K562 (cell line): ENCODE measurements around the gene KLK3. TPM values are rescaled to one million over a fixed set of nuclear protein-coding genes. Genes with fewer than 3 reads are reported as not detected.

Source experiments
- DPF2 ChIP-seq: fragments of 450-650 bp; IDR thresholded peaks from 2 replicates; pipeline ENCODE4 v1.6.1; 2016
- E2F6 ChIP-seq, 2 experiments: IDR thresholded peaks; 2 replicates each; pipeline ENCODE4 v1.6.1; 2011; ENCODE audit warnings: borderline replicate concordance in 1 of 2, control low read depth in 1 of 2, low read depth in 1 of 2, low read length in 1 of 2, mild to moderate bottlenecking in 1 of 2, mixed read lengths in 1 of 2, moderate library complexity in 1 of 2; ENCODE audit not compliant: insufficient read depth in 1 of 2, insufficient read length in 1 of 2, poor library complexity in 1 of 2, severe bottlenecking in 1 of 2; ENCODE audit errors: extremely low read depth in 1 of 2
- EGR1 ChIP-seq: fragments of 450-650 bp; conservative IDR thresholded peaks from 2 replicates; pipeline ENCODE4 v1.6.1; 2017; ENCODE audit warnings: mild to moderate bottlenecking
- EP300 ChIP-seq: IDR thresholded peaks from 2 replicates; pipeline ENCODE4 v1.6.1; 2012; ENCODE audit warnings: low read length, improper control_type of control experiment
- HDAC2 ChIP-seq: fragments of 450-650 bp; IDR thresholded peaks from 2 replicates; pipeline ENCODE4 v1.6.1; 2016; ENCODE audit warnings: mild to moderate bottlenecking
- MXI1 ChIP-seq: IDR thresholded peaks from 2 replicates; pipeline ENCODE4 v1.6.1; 2011; ENCODE audit warnings: low read depth, mild to moderate bottlenecking, improper control_type of control experiment, low read length
- NFE2 ChIP-seq: IDR thresholded peaks from 2 replicates; pipeline ENCODE4 v1.6.1; 2014; ENCODE audit warnings: antibody characterized with exemption, low read depth
- NRF1 ChIP-seq, 2 experiments: fragments of 450-650 bp; IDR thresholded peaks in 1 of 2; conservative IDR thresholded peaks in 1 of 2; 2 replicates each; pipeline ENCODE4 v1.6.1; 2014; ENCODE audit warnings: mild to moderate bottlenecking in 2 of 2
- RBM25 ChIP-seq: fragments of 200-400 bp; formaldehyde crosslinking; IDR thresholded peaks from 2 replicates; pipeline ENCODE4 v1.6.1; 2018; ENCODE audit warnings: low read length, low read depth, moderate library complexity; ENCODE audit not compliant: severe bottlenecking
- RCOR1 ChIP-seq, 2 experiments: IDR thresholded peaks; 2 replicates each; pipeline ENCODE4 v1.6.1; 2012; ENCODE audit warnings: low read depth in 2 of 2, low read length in 2 of 2, borderline replicate concordance in 1 of 2, improper control_type of control experiment in 1 of 2
- SMARCC2 ChIP-seq: fragments of 450-650 bp; IDR thresholded peaks from 2 replicates; pipeline ENCODE4 v1.6.1; 2017; ENCODE audit warnings: antibody characterized with exemption, moderate library complexity, mild to moderate bottlenecking, low read depth
- SOX6 ChIP-seq: fragments of 450-650 bp; IDR thresholded peaks from 2 replicates; pipeline ENCODE4 v1.6.1; 2014; ENCODE audit warnings: mild to moderate bottlenecking
- STAT5A ChIP-seq: IDR thresholded peaks from 2 replicates; pipeline ENCODE4 v1.6.1; 2012; ENCODE audit warnings: low read length, inconsistent platforms, borderline replicate concordance
- TAF7 ChIP-seq: fragments of 450-650 bp; IDR thresholded peaks from 2 replicates; pipeline ENCODE4 v1.6.1; 2016; ENCODE audit warnings: missing genetic modification characterization, missing compliant biosample characterization
- TAL1 ChIP-seq: fragments of 450-650 bp; IDR thresholded peaks from 2 replicates; pipeline ENCODE4 v1.6.1; 2016; ENCODE audit warnings: mild to moderate bottlenecking
- TEAD4 ChIP-seq, 2 experiments: sonication (generic) in 1 of 2; formaldehyde crosslinking in 1 of 2; IDR thresholded peaks; 2 replicates each; pipeline versions ENCODE4 v1.6.1 to v1.8.0; 2012 to 2022; ENCODE audit warnings: borderline replicate concordance in 1 of 2, inconsistent platforms in 1 of 2, low read length in 1 of 2, mild to moderate bottlenecking in 1 of 2, missing genetic modification reagents in 1 of 2
- ZBTB12 ChIP-seq: fragments of 250-450 bp; sonication (Bioruptor Pico); IDR thresholded peaks from 2 replicates; pipeline ENCODE4 v1.4.0; 2020
- ZMIZ1 ChIP-seq, 2 experiments: fragments of 150-350 bp in 1 of 2; IDR thresholded peaks; 2 replicates each; pipeline ENCODE4 v1.6.1; 2012 to 2016; ENCODE audit warnings: low read depth in 2 of 2, low read length in 2 of 2, mild to moderate bottlenecking in 1 of 2, moderate library complexity in 1 of 2
- ZNF3 ChIP-seq: fragments of 250-450 bp; sonication (Bioruptor Pico); IDR thresholded peaks from 2 replicates; pipeline ENCODE4 v1.5.0; 2021; ENCODE audit warnings: mild to moderate bottlenecking, moderate library complexity
- polyA plus RNA-seq, 8 experiments: library from polyadenylated mRNA; depleted of rRNA in 4 of 8; stranded (reverse) in 5 of 8; unstranded in 3 of 8; fragments of >200 nt; fragmentation: Nextera tagmentation in 2 of 8; fragmentation: Illumina TruSeq in 1 of 8; extraction: Ambion mirVana in 2 of 8; extraction: Trizol in 1 of 8; gene quantifications; 2 replicates each; pipeline versions ENCODE4 v1.2.1 to v1.2.3, GENCODE V29; 2011 to 2014; ENCODE audit warnings: inconsistent platforms in 1 of 8, missing spikeins in 1 of 8
- total RNA-seq, 7 experiments: library from RNA; depleted of rRNA in 6 of 7; stranded (reverse); fragments of >200 nt in 6 of 7; fragmentation: Illumina TruSeq in 2 of 7; extraction: Trizol in 2 of 7; gene quantifications; 2 replicates each; pipeline versions ENCODE4 v1.2.1 to v1.2.3, GENCODE V29; 2011 to 2021; ENCODE audit warnings: low replicate concordance in 1 of 7
- TF ChIP-seq, protein P1 (sequence below): fragments of 450-650 bp; IDR thresholded peaks from 2 replicates; pipeline ENCODE4 v1.6.1; 2016

The KLK3 gene
- total and polyA plus RNA-seq, 9 of the 15 experiments (the other 6 are each of a cell fraction or from before 2014, with no cell fraction given) = not detected

- TF ChIP-seq NRF1 (conservative IDR thresholded peaks at IDR 0.05 in 1 of 2, IDR thresholded peaks at IDR 0.05 in 1 of 2) (0 out of 4 replicates have a peak, but pooled peaks of 1 of the 2 experiments have one; percentile 23), SOX6 (peak; percentile 84), MXI1 (no peak), ZBTB12 (CRISPR knock-in tag) (peak; percentile 56; the same call in 1 of the 2 replicates), ZNF3 (CRISPR knock-in tag) (no peak), NFE2 (peak; percentile 69), TEAD4 (IDR thresholded peaks at IDR 0.05; ENCODE audit: low read length) (peak; percentile 67), TEAD4 (CRISPR knock-in tag; IDR thresholded peaks at IDR 0.05; ENCODE audit: borderline replicate concordance) (no peak), RCOR1 (IDR thresholded peaks at IDR 0.05; ENCODE audit: borderline replicate concordance in 1 of 2, low read depth in 2 of 2, low read length in 2 of 2) (0 out of 4 replicates have a peak, but pooled peaks of 1 of the 2 experiments have one; percentile 9), SMARCC2 (peak; percentile 43; the same call in 1 of the 2 replicates), EP300 (peak; percentile 63; the same call in 1 of the 2 replicates), E2F6 (IDR thresholded peaks at IDR 0.05; ENCODE audit: borderline replicate concordance in 1 of 2, extremely low read depth in 1 of 2, insufficient read depth in 1 of 2, insufficient read length in 1 of 2, low read depth in 1 of 2, low read length in 1 of 2, poor library complexity in 1 of 2, severe bottlenecking in 1 of 2) (no peak), ZMIZ1 (IDR thresholded peaks at IDR 0.05; ENCODE audit: low read depth in 2 of 2, low read length in 2 of 2) (0 out of 4 replicates have a peak, but pooled peaks of 1 of the 2 experiments have one; percentile 16), EGR1 (peak; percentile 90), HDAC2 (peak; percentile 74; the same call in 1 of the 2 replicates), TAL1 (peak; percentile 77), TAF7 (tag) (no peak), STAT5A (peak; percentile 43; the same call in 1 of the 2 replicates), RBM25 (no peak), DPF2 (peak; percentile 91)
- TF ChIP-seq, protein P1, sequence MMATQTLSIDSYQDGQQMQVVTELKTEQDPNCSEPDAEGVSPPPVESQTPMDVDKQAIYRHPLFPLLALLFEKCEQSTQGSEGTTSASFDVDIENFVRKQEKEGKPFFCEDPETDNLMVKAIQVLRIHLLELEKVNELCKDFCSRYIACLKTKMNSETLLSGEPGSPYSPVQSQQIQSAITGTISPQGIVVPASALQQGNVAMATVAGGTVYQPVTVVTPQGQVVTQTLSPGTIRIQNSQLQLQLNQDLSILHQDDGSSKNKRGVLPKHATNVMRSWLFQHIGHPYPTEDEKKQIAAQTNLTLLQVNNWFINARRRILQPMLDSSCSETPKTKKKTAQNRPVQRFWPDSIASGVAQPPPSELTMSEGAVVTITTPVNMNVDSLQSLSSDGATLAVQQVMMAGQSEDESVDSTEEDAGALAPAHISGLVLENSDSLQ = peak; percentile 63; the same call in 1 of the 2 replicates
Observed at GRCh38 chr19:50878851-50879250, 24.1 kb downstream of the KLK3 start (continued).
